ENCODE data around the gene RELN. TPM values are rescaled to one million over a fixed set of nuclear protein-coding genes. Genes with fewer than 3 reads are reported as not detected.

The RELN gene
- total and polyA plus RNA-seq, 9 of the 15 experiments (the other 6 are each of a cell fraction or from before 2014, with no cell fraction given): 12.9 to 43.2 (median 18.1) TPM

- ChIA-PET CTCF (ENCODE audit: low intra/inter-chr PET ratio) (no interaction called here), POLR2A (interaction anchor here (0.8 to 1.5 kb wide), 4 partner anchors 8 to 23 kb away, joined by 3 to 6 read pairs (median 3); no protein-coding TSS in a partner anchor)
- Histone ChIP-seq H3K79me2 (ENCODE audit: control insufficient read depth, insufficient read depth, low read length) (no peaks in the 10 kb centered on the region; the same call in 2 of the 3 replicates), H3K36me3 (ENCODE audit: control insufficient read depth, insufficient read depth, low read length) (0 out of 3 replicates have a peak, but pooled peaks cover 3% of the 10 kb centered on the region), H3K9me3 (replicated peaks; ENCODE audit: control insufficient read depth, insufficient read depth, low read depth, low read length) (no peaks in the 10 kb centered on the region), H2AFZ (ENCODE audit: low read depth, low read length) (peak overlapping the region; percentile 25), H3K4me2 (ENCODE audit: insufficient read depth, low read length) (no peak overlapping the region), H4K20me1 (replicated peaks; ENCODE audit: control insufficient read depth, insufficient read depth, low read length) (no peaks in the 10 kb centered on the region), H3K27me3 (ENCODE audit: control insufficient read depth in 2 of 2, insufficient read depth in 2 of 2, low read length in 2 of 2) (no peaks in the 10 kb centered on the region), H3K4me1 (replicated peaks in 1 of 2; ENCODE audit: control insufficient read depth in 2 of 2, insufficient read depth in 2 of 2, low read length in 2 of 2) (no peaks in the 10 kb centered on the region; a peak in 1 of 5 replicates), H3K9me1 (ENCODE audit: control insufficient read depth, insufficient read depth, low read length) (no peaks in the 10 kb centered on the region), H3K4me3 (no peak overlapping the region), H3K9ac (ENCODE audit: insufficient read depth in 1 of 2, low read depth in 2 of 2, low read length in 2 of 2) (no peak overlapping the region), H3K27ac (ENCODE audit: extremely low read depth, low read depth, low read length) (no peak overlapping the region)
- no peak for FAIRE-seq
- no peak for DNase-seq (ENCODE audit: extremely low read depth in 1 of 4, low spot score in 3 of 4)
- peak; percentile 55 for ATAC-seq
- BruUV-seq (replicated peaks): no TSS peak
- in situ Hi-C loops (cut with MboI) (no loop called here), intact Hi-C loops (cut with micrococcal nuclease) (no loop called here)
- TF ChIP-seq MAFG (tag; conservative IDR thresholded peaks at IDR 0.05): peak; percentile 35; the same call in 1 of the 2 replicates
- peak; percentile 53; the same call in 1 of the 2 replicates for TF ChIP-seq C11orf30 (IDR thresholded peaks at IDR 0.05; ENCODE audit: low read depth)
- TF ChIP-seq PKNOX1 (IDR thresholded peaks at IDR 0.05): peak; percentile 79
- no peak for TF ChIP-seq TAF7 (tag; IDR thresholded peaks at IDR 0.05)
- peak; percentile 25; the same call in 1 of the 2 replicates for TF ChIP-seq EP400 (IDR thresholded peaks at IDR 0.05)
- TF ChIP-seq ZNF316 (IDR thresholded peaks at IDR 0.05): peak; percentile 76
- 56% methylated on average over 2 of the region's 2 CpGs for WGBS (ENCODE audit: insufficient coverage, low coverage, missing lambda C conversion rate)
These were observed 16.6 kb downstream of the RELN start for GRCh38 chr7:103972779-103973434.
